SK-N-SH (cell line): ENCODE results near the gene CDH22. TPM values are rescaled to one million over a fixed set of nuclear protein-coding genes. Genes with fewer than 3 reads are reported as not detected.

Experiments used
- CTCF ChIA-PET: fragments of 300-600, 350-600 bp; formaldehyde crosslinking; extraction: SDS; loops from one replicate; lab custom pipeline; 2021; lab: Yijun Ruan, JAX
- POLR2A ChIA-PET: fragments of 350-600 bp; sonication (Branson Sonifier 250); formaldehyde crosslinking; extraction: SDS; loops from one replicate; lab custom pipeline; 2020; ENCODE audit warnings: antibody characterized with exemption, inconsistent platforms; lab: Yijun Ruan, JAX
- DNase-seq: peaks from one replicate; pipeline ENCODE4 v3.0.0; 2012
- H2AFZ ChIP-seq: fragments of 200-600 bp; sonication (generic); 2 replicates; pipeline ENCODE4 v1.8.1; 2016; ENCODE audit warnings: antibody characterized with exemption, mild to moderate bottlenecking, low read depth
- H3F3A ChIP-seq: fragments of 200-600 bp; sonication (generic); replicated peaks from 2 replicates; pipeline ENCODE3; 2016; ENCODE audit warnings: antibody characterized with exemption, mild to moderate bottlenecking; ENCODE audit not compliant: insufficient read depth
- H3K27ac ChIP-seq, 2 experiments: fragments of 200-500 bp in 1 of 2; fragments of 200-600 bp in 1 of 2; sonication (Bioruptor generic) in 1 of 2; sonication (generic), shearing (Covaris generic) in 1 of 2; 2 replicates each; pipeline versions ENCODE4 v1.5.1 to v1.6.1; 2014 to 2016; ENCODE audit warnings: low read depth in 2 of 2, inconsistent platforms in 1 of 2, low read length in 1 of 2, mild to moderate bottlenecking in 1 of 2, mixed read lengths in 1 of 2
- H3K27me3 ChIP-seq: fragments of 200-600 bp; sonication (generic), shearing (Covaris generic); 2 replicates; pipeline ENCODE4 v1.6.1; 2016; ENCODE audit warnings: mixed run types; ENCODE audit not compliant: insufficient read depth
- H3K36me3 ChIP-seq, 2 experiments: fragments of 200-500 bp in 1 of 2; fragments of 200-600 bp in 1 of 2; sonication (Bioruptor generic) in 1 of 2; sonication (generic) in 1 of 2; replicated peaks in 1 of 2; 2 replicates each; pipeline versions ENCODE3 to v1.5.1; 2014 to 2016; ENCODE audit warnings: low read length in 1 of 2, mild to moderate bottlenecking in 1 of 2; ENCODE audit not compliant: insufficient read depth in 2 of 2, control insufficient read depth in 1 of 2
- H3K4me1 ChIP-seq, 2 experiments: fragments of 200-500 bp in 1 of 2; fragments of 200-600 bp in 1 of 2; sonication (Bioruptor generic) in 1 of 2; sonication (generic), shearing (Covaris generic) in 1 of 2; 2 replicates each; pipeline versions ENCODE4 v1.5.1 to v1.6.1; 2014 to 2016; ENCODE audit warnings: low read depth in 1 of 2, low read length in 1 of 2, mixed run types in 1 of 2; ENCODE audit not compliant: insufficient read depth in 2 of 2, control insufficient read depth in 1 of 2
- H3K4me2 ChIP-seq: fragments of 200-600 bp; sonication (generic), shearing (Covaris generic); 2 replicates; pipeline ENCODE4 v1.6.1; 2017; ENCODE audit warnings: mixed run types
- H3K4me3 ChIP-seq, 2 experiments: fragments of 200-500 bp in 1 of 2; fragments of 200-600 bp in 1 of 2; sonication (Bioruptor generic) in 1 of 2; sonication (generic), shearing (Covaris generic) in 1 of 2; 2 replicates each; pipeline versions ENCODE4 v1.5.1 to v1.8.1; 2014 to 2016; ENCODE audit warnings: low read depth in 2 of 2, inconsistent platforms in 1 of 2, low read length in 1 of 2, mild to moderate bottlenecking in 1 of 2, mixed read lengths in 1 of 2, moderate library complexity in 1 of 2
- H3K79me2 ChIP-seq: fragments of 200-600 bp; sonication (generic); 2 replicates; pipeline ENCODE4 v1.8.1; 2017; ENCODE audit warnings: mild to moderate bottlenecking; ENCODE audit not compliant: insufficient read depth
- H3K9ac ChIP-seq: fragments of 200-600 bp; sonication (generic); 2 replicates; pipeline ENCODE4 v1.6.1; 2017; ENCODE audit warnings: mixed run types
- H3K9me2 ChIP-seq: fragments of 200-600 bp; sonication (generic); 2 replicates; pipeline ENCODE4 v1.6.1; 2017; ENCODE audit warnings: mixed run types
- H3K9me3 ChIP-seq: fragments of 200-600 bp; sonication (generic); 2 replicates; pipeline ENCODE4 v1.6.1; 2017; ENCODE audit warnings: mixed run types, mild to moderate bottlenecking, moderate library complexity
- H4K20me1 ChIP-seq: fragments of 200-600 bp; sonication (generic); 2 replicates; pipeline ENCODE4 v1.6.1; 2017; ENCODE audit warnings: mild to moderate bottlenecking, mixed run types; ENCODE audit not compliant: insufficient read depth
- CHD2 ChIP-seq: fragments of 150-350 bp; IDR thresholded peaks from 2 replicates; pipeline ENCODE4 v1.6.1; 2018; ENCODE audit warnings: low read length; ENCODE audit not compliant: partially characterized antibody
- FOXM1 ChIP-seq: IDR thresholded peaks from 2 replicates; pipeline ENCODE4 v1.4.0; 2012; ENCODE audit warnings: low read depth, mild to moderate bottlenecking
- GATA2 ChIP-seq: sonication (generic); formaldehyde crosslinking; IDR thresholded peaks from 2 replicates; pipeline ENCODE4 v1.5.0; 2020; ENCODE audit warnings: mild to moderate bottlenecking, missing genetic modification reagents
- POLR2AphosphoS5 ChIP-seq: IDR thresholded peaks from 2 replicates; pipeline ENCODE4 v1.6.1; 2012; ENCODE audit warnings: low read depth, low read length
- TCF12 ChIP-seq: IDR thresholded peaks from 2 replicates; pipeline ENCODE4 v1.4.0; 2012
- WGBS: methylation state at CpG from one replicate; pipeline ENCODE4 v1.1.6; 2017; ENCODE audit warnings: low lambda C conversion rate; 5-methylcytosine and 5-hydroxymethylcytosine counted together
- polyA plus RNA-seq, 3 experiments: library from polyadenylated mRNA; depleted of rRNA; stranded (reverse); fragments of >200 nt; gene quantifications; 2 replicates each; pipeline ENCODE4 v1.2.3, GENCODE V29; 2012
- TF ChIP-seq, protein P1 (sequence below): IDR thresholded peaks from 2 replicates; pipeline ENCODE4 v1.6.1; 2012; ENCODE audit warnings: mild to moderate bottlenecking, low read depth, low read length, moderate library complexity

CDH22 gene
- polyA plus RNA-seq, 1 of the 3 experiments (the other 2 are of a cell fraction): not detected

DNA sequence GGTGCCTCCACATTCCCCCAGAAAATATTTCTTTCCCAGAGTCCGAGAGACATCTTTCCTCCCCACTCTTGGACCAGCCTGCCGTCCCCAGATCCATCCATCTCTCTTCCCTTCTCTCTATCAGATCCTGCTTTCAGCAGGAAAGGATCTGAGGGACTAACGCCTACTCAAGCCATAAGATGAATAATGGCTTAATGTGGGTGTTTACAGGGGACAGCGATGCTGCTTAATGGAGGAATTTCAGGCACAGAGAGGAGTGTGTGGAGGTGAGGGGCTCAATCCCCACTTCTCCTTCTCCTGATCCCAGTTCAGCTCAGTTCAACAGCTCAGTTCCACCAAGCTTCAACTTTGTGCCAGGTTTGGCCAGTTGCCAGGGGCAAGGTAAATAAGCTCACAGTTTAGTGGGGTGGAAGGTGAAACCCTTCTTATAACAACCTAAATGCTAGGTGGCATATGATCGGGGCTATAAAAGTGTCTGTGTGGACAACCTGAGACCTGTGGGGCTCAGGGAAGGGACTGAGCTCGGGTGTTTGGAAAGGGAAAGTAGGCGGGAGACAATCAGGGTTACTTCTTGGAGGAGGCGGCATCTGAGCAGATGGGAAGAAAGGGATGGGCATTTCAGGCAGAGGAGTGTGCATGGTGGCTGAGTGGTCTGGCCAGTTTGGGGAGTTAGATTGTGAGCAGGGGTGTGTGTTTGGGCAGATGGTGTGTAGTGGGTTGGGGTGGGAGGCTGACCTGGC lies 55.8 kb downstream of the CDH22 start:
- TF ChIP-seq, protein P1, sequence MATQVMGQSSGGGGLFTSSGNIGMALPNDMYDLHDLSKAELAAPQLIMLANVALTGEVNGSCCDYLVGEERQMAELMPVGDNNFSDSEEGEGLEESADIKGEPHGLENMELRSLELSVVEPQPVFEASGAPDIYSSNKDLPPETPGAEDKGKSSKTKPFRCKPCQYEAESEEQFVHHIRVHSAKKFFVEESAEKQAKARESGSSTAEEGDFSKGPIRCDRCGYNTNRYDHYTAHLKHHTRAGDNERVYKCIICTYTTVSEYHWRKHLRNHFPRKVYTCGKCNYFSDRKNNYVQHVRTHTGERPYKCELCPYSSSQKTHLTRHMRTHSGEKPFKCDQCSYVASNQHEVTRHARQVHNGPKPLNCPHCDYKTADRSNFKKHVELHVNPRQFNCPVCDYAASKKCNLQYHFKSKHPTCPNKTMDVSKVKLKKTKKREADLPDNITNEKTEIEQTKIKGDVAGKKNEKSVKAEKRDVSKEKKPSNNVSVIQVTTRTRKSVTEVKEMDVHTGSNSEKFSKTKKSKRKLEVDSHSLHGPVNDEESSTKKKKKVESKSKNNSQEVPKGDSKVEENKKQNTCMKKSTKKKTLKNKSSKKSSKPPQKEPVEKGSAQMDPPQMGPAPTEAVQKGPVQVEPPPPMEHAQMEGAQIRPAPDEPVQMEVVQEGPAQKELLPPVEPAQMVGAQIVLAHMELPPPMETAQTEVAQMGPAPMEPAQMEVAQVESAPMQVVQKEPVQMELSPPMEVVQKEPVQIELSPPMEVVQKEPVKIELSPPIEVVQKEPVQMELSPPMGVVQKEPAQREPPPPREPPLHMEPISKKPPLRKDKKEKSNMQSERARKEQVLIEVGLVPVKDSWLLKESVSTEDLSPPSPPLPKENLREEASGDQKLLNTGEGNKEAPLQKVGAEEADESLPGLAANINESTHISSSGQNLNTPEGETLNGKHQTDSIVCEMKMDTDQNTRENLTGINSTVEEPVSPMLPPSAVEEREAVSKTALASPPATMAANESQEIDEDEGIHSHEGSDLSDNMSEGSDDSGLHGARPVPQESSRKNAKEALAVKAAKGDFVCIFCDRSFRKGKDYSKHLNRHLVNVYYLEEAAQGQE: no peak
- TF ChIP-seq GATA2 (CRISPR knock-in tag): no peak
- TF ChIP-seq TCF12: no peak
- no peak for TF ChIP-seq FOXM1
- TF ChIP-seq, all 33 proteins: peak for 0
- no peaks in the 10 kb centered on the region for H3K9me3 ChIP-seq
- peaks cover 0 to 7% of the 10 kb centered on the region in 2 experiments; a peak in 1 of 4 replicates for H3K4me1 ChIP-seq
- 53% methylated on average over 8 of the region's 8 CpGs for WGBS
- H3K36me3 ChIP-seq: no peaks in the 10 kb centered on the region
- no peak overlapping the region for H2AFZ ChIP-seq
- no peak overlapping the region for H3K9ac ChIP-seq
- CTCF ChIA-PET: interaction anchor here (0.6 to 3.0 kb wide), 13 partner anchors 7 to 136 kb away, joined by 3 to 16 read pairs (median 4); no protein-coding TSS in a partner anchor
- H3K9me2 ChIP-seq: no peaks in the 10 kb centered on the region
- no peak overlapping the region for H3K4me2 ChIP-seq
- H3K27me3 ChIP-seq: no peaks in the 10 kb centered on the region
- DNase-seq: no peak
- no peaks in the 10 kb centered on the region for H3K79me2 ChIP-seq
- H3F3A ChIP-seq: no peaks in the 10 kb centered on the region
- POLR2A ChIA-PET: no interaction called here
- no peak overlapping the region for H3K4me3 ChIP-seq
- no peaks in the 10 kb centered on the region for H4K20me1 ChIP-seq
- no peak overlapping the region for H3K27ac ChIP-seq

GRCh38 chr20:46251211-46251673 lies 57.1 kb downstream of the CDH22 start:
- POLR2A ChIA-PET: no interaction called here
- WGBS: 52% methylated on average over 5 of the region's 56 CpGs
- H4K20me1 ChIP-seq: no peaks in the 10 kb centered on the region
- peaks cover 0 to 7% of the 10 kb centered on the region in 2 experiments; a peak in 1 of 4 replicates for H3K4me1 ChIP-seq
- H3K27ac ChIP-seq: no peak overlapping the region
- TF ChIP-seq POLR2AphosphoS5 (no peak), CHD2 (no peak), TCF12 (no peak)
- TF ChIP-seq, protein P1: 0 out of 2 replicates have a peak, but pooled peaks have one; percentile 28
- no peaks in the 10 kb centered on the region for H3K79me2 ChIP-seq
- no peaks in the 10 kb centered on the region for H3K27me3 ChIP-seq
- no peak overlapping the region for H3K4me3 ChIP-seq
- H3K4me2 ChIP-seq: no peak overlapping the region
- H2AFZ ChIP-seq: no peak overlapping the region
- CTCF ChIA-PET: interaction anchor here (3.0 kb wide), 1 partner anchor 76 kb away, joined by 16 read pairs; no protein-coding TSS in a partner anchor
- no peaks in the 10 kb centered on the region for H3K9me2 ChIP-seq
- no peak overlapping the region for H3K9ac ChIP-seq
- H3K36me3 ChIP-seq: no peaks in the 10 kb centered on the region
- no peaks in the 10 kb centered on the region for H3F3A ChIP-seq
- DNase-seq: no peak
- no peaks in the 10 kb centered on the region for H3K9me3 ChIP-seq
